K562 treated with DMSO at 1 percent for 48 hours (cell line): ENCODE measurements around the gene STK17A. TPM values are rescaled to one million over a fixed set of nuclear protein-coding genes. Genes with fewer than 3 reads are reported as not detected.

Source experiments
- total RNA-seq: library from RNA; unstranded; fragments of 300-600 nt; gene quantifications from 2 replicates; pipeline ENCODE4 v1.2.3, GENCODE V29; 2022; ENCODE audit warnings: low replicate concordance; ENCODE audit errors: extremely low read depth

STK17A gene
- total RNA-seq: not detected in 2 replicates

DNA sequence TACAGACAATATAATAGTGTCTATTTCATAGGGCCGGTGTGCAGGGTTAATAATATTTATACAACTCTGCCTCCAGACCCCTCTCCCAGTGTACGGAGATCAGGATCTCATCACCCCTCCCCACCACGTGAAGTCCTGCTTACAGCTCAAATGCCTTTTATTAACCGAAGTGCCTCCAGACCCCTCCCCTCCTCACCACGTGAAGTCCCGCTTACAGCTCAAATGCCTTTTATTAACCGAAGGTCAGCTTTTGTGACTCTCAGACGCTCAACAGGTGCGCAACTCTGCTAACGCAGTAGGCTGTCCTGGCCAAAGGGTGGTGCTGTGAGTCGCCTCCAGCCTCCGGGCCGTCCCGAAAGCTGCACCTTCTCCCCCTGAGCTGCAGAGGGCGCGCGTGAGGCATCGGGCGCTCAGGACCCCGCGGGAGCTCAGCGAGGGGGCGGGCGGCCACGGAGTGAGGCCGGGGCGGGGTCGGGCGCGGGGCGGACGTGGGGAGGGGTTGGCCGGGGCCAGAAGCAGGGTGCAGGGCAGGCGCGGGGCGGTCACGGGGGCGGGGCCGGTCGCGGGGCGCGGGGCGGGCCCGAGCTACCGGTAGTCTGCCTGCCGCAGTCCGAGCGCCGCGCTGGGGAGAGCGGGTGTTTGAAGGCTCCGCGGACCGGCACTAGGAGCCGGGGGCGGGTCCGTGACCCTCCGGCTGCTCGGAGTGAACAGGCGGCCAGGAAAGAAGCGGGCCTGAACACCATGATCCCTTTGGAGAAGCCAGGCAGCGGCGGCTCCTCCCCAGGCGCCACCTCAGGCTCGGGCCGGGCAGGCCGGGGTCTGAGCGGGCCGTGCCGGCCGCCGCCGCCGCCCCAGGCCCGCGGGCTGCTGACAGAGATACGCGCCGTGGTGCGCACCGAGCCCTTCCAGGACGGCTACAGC lies at the start of gene STK17A:
TSS of gene STK17A (plus strand) at position 606 of the 921 bp plus-strand sequence. CDS start at position 742, 136 bp downstream.

Other genes with a start within 250 kb of the STK17A start
- gene COA1, start 146.4 kb downstream of the STK17A start, total RNA-seq: not detected in 2 replicates
- gene BLVRA, start 175.6 kb downstream of the STK17A start, total RNA-seq: not detected in 2 replicates